ENCODE data around the gene MBD3. TPM values are rescaled to one million over a fixed set of nuclear protein-coding genes. Genes with fewer than 3 reads are reported as not detected.

The MBD3 gene
- total RNA-seq, 1 donor from 2014 or later: 75.3 TPM

DNA sequence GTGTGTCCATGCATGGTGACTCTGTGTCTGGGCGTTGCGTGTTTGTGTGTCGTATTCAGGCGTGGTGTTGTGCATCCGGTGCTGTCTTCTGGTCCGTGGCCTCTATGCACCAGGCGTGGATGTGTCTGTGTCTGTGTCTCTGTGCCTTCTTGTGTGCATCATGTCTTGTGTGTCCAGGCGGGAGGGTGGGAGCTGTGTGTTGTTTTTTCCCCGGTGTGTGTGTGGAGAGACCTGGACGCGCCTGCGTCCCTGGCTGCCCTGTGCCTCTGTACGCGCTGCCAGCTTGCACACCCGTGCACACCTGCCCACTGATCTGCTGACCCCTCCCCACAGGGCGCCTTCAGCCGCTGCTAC, 67.7 kb downstream of the MBD3 start:
- peak; percentile 97 for FAIRE-seq
- peaks cover 14% of the 10 kb centered on the region for H3K27me3 ChIP-seq (ENCODE audit: control insufficient read depth, insufficient read depth, low read length)
- TF ChIP-seq CTCF (IDR thresholded peaks at IDR 0.05; ENCODE audit: insufficient read depth, low read length, severe bottlenecking): no peak
- no peaks in the 10 kb centered on the region for H3K36me3 ChIP-seq (ENCODE audit: control insufficient read depth, insufficient read depth, low read length)
- DNase-seq (ENCODE audit: low read depth): no peak
- no peak overlapping the region for H3K4me3 ChIP-seq (ENCODE audit: low read depth, low read length)

GRCh38 chr19:1524287-1524971, 68.2 kb downstream of the MBD3 start:
- no peak for FAIRE-seq
- TF ChIP-seq CTCF (IDR thresholded peaks at IDR 0.05; ENCODE audit: insufficient read depth, low read length, severe bottlenecking): no peak
- peaks cover 14% of the 10 kb centered on the region for H3K27me3 ChIP-seq (ENCODE audit: control insufficient read depth, insufficient read depth, low read length)
- no peaks in the 10 kb centered on the region for H3K36me3 ChIP-seq (ENCODE audit: control insufficient read depth, insufficient read depth, low read length)
- DNase-seq (ENCODE audit: low read depth): no peak
- no peak overlapping the region for H3K4me3 ChIP-seq (ENCODE audit: low read depth, low read length)

Other genes with a start within 250 kb of the MBD3 start
- 101 and 109 TPM in 2 replicates for gene NDUFS7, start 209.0 kb downstream of the MBD3 start, total RNA-seq
- gene GAMT, start 191.3 kb downstream of the MBD3 start, total RNA-seq: 6.8 and 9.7 TPM in 2 replicates
- 115 and 128 TPM in 2 replicates for gene DAZAP1, start 185.3 kb downstream of the MBD3 start, total RNA-seq
- 380 and 966 TPM in 2 replicates for gene RPS15, start 154.5 kb downstream of the MBD3 start, total RNA-seq
- under 0.01 TPM in 2 replicates for gene APC2, start 142.7 kb downstream of the MBD3 start, total RNA-seq
- gene C19orf25, start 113.7 kb downstream of the MBD3 start, total RNA-seq: 24.7 and 33.3 TPM in 2 replicates
- 0.53 and 1.7 TPM in 2 replicates for gene PCSK4, start 102.5 kb downstream of the MBD3 start, total RNA-seq
- gene REEP6, start 101.7 kb downstream of the MBD3 start, total RNA-seq: 2.1 and 3.6 TPM in 2 replicates
- 1.8 and 3.6 TPM in 2 replicates for gene ADAMTSL5, start 79.8 kb downstream of the MBD3 start, total RNA-seq
- not detected in 2 replicates for gene PLK5, start 68.8 kb downstream of the MBD3 start, total RNA-seq
- 34.2 and 43.4 TPM in 2 replicates for gene MEX3D, start 24.5 kb downstream of the MBD3 start, total RNA-seq
- 43.4 and 113 TPM in 2 replicates for gene UQCR11, start 12.6 kb upstream of the MBD3 start, total RNA-seq
- 68.2 and 84.5 TPM in 2 replicates for gene TCF3, start 59.8 kb upstream of the MBD3 start, total RNA-seq
- under 0.01 TPM in 2 replicates for gene ONECUT3, start 160.6 kb upstream of the MBD3 start, total RNA-seq
- 0.26 and 1.4 TPM in 2 replicates for gene ATP8B3, start 219.4 kb upstream of the MBD3 start, total RNA-seq